GM21529 (cell line): ENCODE measurements around the gene IL6ST.

Source experiments
- ATAC-seq: cut with Tn5 transposase; IDR thresholded peaks from one replicate; pipeline ENCODE4 v1.9.1; 2021; ENCODE audit not compliant: unreplicated experiment

Gene IL6ST

DNA sequence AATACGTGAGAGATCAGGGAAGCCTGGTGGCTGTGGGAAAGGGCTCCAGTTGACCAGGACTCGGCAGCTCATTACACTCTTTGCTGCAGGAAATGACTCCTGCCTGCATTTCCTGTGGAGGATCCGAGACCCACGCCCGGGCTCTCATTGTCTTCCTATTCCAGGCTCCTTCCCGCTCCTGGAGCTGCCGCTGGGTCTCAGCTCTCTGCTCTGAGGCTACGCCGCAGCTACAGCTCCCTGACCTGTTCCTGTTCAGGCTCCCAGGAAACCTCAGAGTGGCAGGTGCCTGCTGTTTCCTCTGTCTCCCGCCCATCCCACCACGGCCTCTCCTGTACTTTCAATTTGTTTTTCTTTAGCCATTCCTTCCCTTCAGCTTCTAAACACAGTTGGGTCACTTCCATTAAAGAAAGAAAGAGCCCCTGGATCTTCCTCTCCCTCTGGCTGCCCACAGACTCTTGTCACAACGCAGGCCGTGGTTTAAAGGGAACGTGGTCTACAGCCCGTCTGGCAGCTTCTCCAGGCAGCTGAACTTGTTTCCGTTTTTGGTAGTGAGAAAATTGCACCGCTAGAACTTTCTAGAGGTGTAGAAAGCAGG is 71.5 kb downstream of the IL6ST start:
- ATAC-seq = no peak

DNA sequence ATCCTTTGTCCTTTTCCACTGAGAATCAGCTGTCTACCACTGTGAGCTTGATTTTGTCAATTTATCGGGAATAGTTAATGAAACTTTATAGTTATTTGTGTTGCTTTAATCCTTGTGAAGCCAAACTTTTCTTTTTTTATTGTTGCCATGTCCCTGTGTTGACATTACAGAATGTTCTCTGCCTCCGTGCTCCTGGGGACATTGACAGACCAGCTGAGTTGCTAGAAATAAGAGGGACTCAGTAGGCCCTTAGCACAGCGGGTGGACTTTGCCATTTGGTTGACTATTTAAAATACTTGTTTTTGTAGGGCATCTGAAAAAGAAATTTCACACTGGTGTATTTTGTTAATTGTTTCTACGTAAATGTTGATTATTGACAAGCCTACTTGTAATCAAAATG is 73.1 kb downstream of the IL6ST start:
- ATAC-seq = no peak

DNA sequence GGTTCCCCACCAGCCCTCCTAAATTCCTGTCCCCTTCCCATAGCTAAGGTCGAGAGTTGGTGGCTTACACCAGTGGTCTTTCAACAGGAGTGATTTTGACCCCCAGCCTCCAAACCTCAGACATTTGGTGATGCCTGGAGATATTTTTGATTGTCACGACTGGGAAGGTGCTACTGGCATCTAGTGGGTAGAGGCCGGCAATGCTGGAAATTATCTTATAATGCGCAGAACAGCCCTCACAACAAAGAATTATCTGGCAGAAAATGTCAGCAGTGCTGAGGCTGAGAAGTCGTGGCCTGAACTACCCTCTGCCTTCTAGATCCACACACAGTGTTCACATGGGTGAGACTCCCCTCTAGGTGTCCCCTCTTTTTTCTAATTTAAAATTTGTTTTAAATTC is 74.0 kb downstream of the IL6ST start:
- no peak for ATAC-seq

DNA sequence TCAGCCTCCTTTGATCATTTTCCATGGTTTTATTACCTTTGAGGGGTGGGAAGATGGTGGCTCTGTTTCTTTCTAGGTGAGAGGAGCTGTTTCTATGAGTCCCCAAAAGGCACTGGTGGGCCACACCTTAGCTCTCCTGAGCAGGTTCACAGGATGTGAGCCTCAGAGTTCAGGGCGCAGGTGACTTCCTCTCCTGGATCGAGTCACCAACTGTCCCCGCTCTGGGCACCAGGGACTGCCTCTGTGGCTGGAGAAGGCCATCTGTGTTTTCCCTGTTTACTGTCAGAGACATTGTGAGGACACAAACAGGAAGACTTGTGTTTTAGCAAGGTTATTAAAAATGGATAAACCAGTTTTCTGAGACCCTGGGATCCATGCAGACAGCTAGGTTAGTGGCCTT is 75.1 kb downstream of the IL6ST start:
- ATAC-seq = no peak

DNA sequence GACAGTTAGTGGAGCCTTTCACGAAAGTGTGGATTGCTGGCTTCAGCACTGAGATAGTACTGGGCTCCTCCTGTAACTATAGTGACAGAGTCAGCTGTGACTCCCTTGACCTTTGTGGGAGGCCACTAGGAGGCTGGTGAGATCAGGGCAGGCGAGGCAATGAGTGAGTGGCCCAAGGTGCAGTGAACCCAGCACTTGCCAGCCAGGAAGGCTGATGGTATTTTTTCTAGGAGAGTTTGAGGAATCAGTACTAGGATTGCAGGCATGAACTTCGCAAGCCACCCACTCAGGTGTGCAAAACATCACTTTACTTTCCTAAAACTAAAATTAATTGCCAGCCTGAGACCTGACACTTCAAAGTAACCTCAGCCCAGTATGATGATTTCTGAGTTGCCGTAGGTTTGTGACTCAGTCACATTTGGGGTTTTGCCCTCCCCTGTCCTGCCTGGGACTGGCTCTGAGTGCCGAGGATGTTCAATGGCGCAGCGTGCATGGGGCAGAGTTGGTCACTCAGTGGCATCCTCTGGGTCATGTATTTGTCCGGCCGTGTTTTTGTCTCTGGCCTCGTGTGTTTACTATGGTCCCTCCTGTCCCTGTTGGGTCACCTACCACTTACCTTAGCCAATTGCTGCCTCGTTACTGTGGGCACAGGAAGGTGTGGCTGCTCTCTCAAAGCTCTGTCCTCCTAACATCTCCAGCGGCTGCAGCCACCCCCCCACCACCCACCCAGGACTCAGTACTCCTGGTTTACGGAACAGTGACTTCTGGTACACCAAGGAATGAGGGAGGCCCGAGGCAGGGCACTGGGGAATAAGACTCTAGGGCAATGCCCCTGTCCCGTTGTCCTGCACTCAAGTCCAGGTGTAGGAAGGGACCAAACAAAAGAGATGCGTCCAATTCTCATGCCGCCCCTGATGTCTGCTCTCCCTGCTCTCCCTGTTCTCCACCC is 76.4 kb downstream of the IL6ST start:
- ATAC-seq = no peak

DNA sequence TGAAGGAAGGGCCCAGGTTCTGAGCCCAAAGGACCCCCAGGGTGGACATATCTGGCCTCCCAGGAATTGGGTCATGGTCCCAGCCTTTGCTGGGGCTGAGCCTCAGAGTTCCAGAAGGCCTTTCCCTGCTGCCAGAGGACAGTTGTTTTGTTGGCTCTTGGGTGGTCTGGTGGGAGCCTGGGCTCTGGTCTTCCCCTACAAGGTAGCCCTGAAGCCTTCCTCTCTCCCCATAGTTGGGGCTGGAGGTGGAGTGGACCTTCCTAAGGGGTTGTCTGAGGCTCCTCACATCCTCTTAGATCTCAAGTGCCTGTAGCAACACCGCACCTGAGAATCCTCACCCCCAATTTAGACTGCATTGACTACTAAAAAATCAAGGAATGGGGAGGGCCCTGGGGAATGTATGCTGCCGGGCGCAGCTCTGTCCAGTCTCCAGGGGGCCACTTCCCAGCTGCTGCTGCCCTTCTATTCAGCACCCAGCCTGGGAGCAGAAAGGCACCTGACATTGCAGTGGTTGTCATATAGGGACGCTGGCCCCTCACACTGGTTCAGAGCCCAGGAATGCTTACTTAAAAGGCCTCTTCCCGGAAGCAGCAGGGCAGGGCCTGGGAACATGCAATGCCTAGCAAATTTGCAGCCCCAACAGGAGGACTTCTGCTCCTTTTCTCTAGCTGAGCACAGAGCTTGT is 77.2 kb downstream of the IL6ST start:
- no peak for ATAC-seq

DNA sequence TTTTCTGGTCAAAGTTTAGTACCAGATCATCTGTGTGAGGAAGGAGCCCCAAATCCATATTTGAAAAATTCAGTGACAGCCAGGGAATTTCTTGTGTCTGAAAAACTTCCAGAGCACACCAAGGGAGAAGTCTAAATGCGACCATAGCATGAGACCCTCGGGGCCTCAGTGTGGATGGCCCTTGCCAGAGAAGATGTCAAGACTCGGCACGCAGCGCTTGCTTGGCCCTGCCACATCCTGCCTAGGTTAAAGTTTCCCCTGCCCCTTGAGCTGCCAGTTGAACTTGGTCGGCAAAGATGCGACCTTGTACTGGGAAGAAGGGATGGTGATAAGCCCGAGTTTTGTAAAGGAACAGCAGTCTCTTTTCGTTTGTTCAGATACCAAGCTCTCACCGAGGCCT is 77.8 kb downstream of the IL6ST start:
- ATAC-seq = no peak

DNA sequence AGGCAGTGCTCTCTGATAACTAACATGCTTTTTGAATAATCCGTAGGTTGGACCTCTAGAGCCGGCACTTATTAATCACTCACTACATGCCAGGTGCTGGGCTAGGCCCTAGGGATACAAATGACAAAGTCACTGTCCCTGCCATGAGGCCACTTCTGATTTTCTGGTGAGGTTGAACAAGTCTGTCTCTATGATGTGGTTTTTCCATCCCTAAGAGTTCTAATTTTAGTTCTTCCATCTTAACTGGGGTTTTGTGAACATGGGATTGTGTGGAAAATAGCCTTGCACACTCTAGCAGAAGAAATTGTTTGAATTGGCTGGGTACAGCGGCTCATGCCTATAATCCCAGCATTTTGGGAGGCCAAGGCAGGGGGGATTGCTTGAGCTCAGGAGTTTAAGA is 79.0 kb downstream of the IL6ST start:
- no peak for ATAC-seq

DNA sequence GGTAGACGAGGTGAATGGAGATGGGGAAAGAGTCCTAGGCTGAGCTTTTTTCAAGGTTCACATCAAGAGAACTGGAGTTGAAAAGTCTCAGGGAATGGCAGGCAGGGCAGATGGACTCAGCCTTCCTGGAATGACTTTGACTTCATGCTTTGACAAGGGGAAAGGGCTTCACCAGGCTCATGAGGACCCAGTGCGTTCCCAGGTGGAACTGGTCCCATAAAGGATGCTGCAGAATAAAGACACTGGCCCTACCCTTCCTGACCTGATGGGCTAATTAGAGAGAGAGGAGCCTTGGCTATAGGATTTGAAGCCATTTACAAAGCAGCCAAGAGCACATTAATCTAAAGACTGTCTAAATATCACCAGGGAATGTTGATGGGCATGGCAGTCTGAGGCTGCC is 79.8 kb downstream of the IL6ST start:
- ATAC-seq = no peak

DNA sequence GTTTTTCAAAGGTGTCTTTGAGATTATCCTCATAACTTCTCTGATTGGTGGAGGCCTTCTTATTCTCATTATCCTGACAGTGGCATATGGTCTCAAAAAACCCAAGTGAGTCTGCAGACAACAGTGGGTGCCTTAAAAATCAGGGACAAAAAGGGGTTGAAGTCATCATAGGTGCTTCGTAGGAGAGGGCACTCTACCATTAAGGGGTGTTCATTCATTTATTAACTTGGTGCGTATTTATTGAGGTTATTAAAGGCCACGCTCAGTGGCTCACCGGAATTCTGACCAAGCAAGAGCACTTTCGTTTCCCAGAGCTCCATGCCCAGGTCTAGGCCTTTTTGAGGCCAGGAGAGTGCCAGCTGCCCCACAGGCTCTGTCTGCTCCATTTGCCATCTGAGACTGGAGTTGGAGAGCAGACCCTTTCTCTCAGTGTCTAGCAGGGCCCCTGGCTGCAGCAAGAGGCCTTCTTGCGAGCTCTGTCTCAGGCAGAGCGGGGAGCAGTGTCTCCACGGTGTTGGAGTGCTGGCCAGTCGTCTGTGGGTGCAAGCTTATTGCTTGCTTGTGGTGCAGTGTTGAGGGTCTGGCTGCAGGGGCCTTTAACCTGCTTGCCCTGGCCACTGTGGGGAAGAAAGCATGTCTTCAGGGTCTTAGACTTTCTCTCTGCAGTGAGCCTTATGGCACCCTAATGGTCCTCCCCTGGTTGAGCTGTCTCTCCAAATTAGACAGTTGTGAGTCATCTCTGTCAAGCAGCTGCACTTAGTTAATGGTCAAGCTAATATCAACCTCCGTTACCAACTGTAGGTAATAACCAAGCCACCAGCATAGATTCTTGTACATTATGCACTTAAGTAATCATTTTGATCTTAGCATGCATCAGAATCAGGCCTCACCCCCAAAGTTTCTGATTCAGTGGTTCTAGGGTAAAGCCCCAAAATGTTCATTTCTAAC is 81.0 kb downstream of the IL6ST start:
- peak; percentile 93 for ATAC-seq

DNA sequence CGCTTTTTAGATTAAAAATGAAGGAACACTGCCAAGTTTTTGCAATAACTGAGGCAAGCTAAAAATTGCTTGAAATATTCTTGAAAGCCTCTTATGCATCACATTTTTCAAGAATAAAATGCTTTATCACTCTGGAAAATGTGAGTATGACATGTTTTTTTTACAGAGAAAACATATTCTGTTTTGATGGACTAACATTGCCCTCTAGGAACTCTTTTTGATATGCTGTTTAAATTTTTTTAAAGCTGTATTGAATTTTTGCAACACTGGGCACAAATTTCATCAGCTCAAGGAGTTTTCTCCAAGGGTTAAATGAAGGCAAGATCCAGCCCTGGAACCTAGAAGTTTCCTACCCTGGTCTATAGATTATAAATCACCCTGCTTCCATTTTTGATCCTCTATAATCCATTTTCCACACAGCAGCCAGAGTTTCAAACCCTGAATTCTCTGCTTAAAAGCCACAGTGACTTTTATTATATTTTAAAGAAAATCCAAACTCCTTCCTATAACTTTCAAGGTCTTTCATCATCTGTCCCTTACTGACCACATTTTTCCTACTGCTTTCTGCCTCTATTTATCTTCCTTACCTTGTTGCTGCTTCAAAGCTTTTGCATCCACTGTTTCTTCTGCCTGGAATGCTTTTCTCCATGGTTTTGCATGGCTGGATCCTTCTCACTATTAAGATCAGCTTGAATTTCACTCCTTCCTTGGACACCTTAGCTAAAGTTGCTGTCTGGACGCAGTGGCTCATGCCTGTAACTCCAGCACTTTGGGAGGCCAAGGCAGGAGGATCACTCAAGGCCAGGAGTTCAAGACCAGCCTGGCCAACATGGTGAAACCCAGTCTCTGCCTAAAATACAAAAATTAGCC is 82.7 kb downstream of the IL6ST start:
- ATAC-seq = no peak

DNA sequence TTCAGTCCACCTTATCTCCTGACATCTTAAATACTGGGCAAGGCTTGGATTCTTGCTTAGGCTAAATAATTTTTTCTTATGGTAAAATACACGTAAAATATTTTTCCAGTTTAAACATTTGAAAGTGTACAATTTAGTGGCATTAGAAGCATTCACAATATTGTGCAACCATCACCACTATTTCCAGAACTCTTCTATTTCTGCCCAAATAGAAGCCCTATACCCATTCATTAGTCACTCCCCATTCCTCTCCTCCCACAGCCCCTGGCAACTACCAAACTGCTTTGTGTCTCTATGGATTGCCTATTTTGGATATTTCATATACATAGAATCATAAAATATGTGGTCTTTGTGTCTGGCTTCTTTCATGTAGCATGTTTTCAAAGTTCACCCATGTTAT is 86.0 kb downstream of the IL6ST start:
- no peak for ATAC-seq

DNA sequence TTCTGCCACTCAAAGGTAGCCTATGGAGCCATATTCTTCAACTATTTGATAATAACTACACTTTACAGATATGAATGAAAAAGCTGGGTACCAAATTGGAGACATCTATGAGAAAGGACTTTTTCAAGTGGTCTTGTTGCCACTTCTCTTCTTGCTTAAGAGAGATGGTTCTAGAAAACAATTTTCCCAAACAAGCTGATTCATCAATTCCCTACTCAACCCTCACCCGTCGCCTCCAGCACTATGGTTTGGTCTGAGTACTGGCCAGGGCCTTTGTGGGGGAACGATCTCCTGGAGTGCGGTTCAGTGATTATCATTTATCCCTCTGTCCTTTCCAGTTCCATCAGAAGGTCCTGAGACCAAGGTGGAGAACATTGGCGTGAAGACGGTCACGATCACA is 86.8 kb downstream of the IL6ST start:
- no peak for ATAC-seq

DNA sequence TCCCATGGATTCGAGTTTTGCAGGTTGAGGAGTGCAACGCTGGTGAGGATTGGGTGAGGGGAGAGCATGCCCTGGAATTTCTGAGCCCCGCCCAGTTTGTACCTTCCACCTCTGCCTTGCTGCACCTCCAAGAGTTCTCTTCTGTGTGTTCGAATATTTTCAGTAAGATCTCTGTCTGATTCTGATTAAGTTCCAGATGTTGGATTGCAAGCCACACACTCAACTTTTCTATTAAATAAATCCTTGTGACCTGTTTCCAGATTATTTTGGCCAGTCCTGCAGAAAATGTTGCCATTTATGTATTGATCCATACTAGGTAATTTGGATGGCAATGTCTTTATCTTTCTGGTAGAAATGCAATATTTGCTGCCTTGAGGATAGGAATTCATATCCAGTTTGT is 89.5 kb downstream of the IL6ST start:
- ATAC-seq = no peak

DNA sequence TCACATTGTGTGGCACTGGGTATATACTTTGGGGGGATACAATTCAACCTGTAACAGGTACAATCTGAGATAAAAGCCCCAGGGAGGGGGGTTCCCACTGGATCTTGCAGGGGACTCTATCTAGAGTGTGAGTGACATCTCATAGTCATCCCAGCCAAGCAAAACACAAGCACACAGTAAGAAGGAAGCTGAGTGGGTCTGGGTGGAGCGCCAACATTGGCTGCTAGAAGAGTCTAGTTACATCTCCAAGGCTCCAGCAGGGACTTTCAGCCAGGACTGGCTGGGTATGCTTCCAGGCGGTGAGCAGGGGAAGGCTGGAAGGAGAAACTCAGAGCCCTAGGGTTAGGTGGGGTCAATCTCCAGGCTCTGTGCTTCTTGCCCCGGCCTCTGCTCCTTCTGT is 90.6 kb downstream of the IL6ST start:
- ATAC-seq = no peak

DNA sequence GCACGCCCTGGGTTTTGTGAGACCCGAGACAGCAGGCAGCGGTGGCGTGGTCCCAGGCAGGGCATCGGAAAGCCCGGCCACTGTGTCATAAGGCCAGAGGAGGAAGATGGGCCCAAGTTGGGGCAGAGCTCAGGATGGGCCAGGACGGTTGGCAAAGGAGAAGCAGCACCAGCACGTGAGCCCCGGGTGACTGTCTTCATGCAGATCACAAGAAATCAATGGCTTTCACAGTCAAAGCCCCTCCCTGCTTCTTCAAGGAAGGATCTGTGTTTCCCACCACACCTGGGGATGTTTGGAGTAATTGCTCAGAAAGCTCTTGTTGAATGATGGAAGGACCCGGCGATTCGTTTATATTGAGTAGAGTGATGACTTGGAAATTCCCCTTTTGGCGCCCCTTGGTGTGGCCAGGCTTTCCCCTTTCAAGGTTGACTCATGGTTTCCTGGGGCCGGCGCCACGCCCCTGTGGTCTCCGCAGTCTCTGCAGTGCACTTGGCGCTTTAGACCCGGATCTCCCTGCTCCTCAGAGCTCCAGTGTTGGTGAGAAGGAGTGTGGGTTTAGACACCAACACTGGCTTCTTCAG is 91.6 kb downstream of the IL6ST start:
- peak; percentile 90 for ATAC-seq

DNA sequence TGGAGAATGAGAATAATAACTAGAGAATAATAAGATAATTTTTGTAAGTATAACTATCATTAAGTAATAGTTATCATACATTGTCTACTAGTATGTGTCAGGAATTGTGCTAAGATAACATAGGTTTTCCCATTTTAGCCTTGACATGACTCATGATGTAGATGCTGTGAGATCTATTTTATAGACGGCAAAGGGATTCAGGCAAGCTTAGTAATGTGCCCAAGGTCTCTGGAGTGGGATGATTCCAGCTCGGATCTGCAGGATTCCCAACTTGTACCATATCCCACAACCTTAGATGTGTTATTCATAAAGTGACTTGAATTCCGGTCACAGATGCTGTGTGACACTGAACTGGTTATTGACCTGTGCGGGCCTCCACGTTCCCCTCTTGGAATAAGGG is 92.1 kb downstream of the IL6ST start:
- no peak for ATAC-seq

DNA sequence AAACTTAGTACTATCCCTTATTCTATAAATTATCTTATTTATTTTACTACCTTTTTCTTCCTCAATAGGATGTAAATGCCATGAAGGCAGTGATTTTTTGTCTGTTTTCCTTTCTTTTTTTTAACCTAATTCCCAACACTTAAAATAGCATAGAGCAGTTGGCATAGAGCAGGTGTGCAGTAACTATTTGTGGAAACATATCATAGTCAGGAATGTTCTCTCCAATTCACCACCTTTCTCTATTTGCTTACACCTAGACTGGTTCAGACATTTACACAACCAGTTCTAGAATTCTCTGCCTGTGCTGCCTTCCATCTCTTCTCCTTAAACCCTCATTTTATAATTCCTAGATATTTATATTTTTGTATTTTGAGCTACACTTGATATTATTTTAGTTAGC is 94.0 kb downstream of the IL6ST start:
- ATAC-seq = no peak

DNA sequence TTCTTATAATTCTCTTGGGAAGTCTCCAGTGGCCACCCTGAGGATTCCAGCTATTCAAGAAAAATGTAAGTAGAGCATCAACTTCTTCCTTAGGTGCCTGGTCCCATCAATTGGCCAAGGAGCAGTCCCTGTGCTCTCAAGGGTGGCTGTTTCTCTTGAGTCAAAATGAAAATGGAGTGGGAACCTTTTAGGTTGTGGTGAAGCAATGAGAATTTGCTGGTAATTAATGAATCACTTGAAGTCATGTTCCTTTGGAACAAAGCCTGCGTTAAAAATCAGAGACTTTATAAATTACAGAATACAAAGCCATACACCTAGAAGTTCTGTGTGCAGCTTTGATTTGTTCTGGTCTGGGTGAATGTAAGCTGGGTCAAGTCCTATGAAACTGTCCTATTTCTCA is 94.7 kb downstream of the IL6ST start:
- no peak for ATAC-seq

DNA sequence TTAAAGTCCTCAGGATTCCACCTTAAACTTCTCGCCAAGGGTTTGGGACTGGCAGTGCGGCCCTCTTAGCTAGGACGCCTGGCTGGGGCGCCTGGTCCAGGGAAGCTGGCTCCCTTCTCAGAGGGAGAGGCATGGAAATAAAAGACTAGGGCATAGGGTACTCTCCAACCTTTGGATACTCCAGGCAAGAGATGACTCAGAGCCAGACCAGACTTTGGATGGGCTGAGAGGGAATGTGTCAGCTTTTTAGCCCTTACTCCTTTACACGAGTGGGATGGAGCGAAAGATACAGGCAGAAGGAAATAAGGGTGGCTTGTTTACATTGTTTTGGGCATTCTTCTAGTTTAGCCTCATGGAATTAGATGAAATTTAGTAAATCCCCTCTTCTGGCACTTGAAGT is 95.4 kb downstream of the IL6ST start:
- ATAC-seq = no peak
